HFFc6 (cell line): Measurements from ENCODE around the gene SVOP. TPM values are rescaled to one million over a fixed set of nuclear protein-coding genes. Genes with fewer than 3 reads are reported as not detected.

ENCODE experiments used
- DNase-seq: peaks from one replicate; pipeline ENCODE4 v3.0.0-alpha.2; 2018
- H3K27ac Mint-ChIP-seq: 2 replicates; pipeline ENCODE4 v1.8.0; 2020; ENCODE audit warnings: mild to moderate bottlenecking, mixed read lengths
- H3K27me3 Mint-ChIP-seq: 2 replicates; pipeline ENCODE4 v1.8.0; 2021; ENCODE audit warnings: mild to moderate bottlenecking, moderate library complexity, mixed read lengths; ENCODE audit not compliant: insufficient read depth
- H3K36me3 Mint-ChIP-seq: 2 replicates; pipeline ENCODE4 v1.8.0; 2021; ENCODE audit warnings: low read depth, mixed read lengths
- H3K4me1 Mint-ChIP-seq: 2 replicates; pipeline ENCODE4 v1.8.0; 2020; ENCODE audit warnings: low read depth, mixed read lengths
- H3K4me3 Mint-ChIP-seq: 2 replicates; pipeline ENCODE4 v1.8.0; 2020; ENCODE audit warnings: mild to moderate bottlenecking, moderate library complexity, mixed read lengths
- H3K9me3 Mint-ChIP-seq: 2 replicates; pipeline ENCODE4 v1.8.0; 2020; ENCODE audit warnings: mild to moderate bottlenecking, mixed read lengths
- total RNA-seq, 6 experiments: library from RNA; stranded (reverse); fragmentation: NEBNext Ultra II Directional; extraction: Animal tissue kit (Norgen Biotek cat#: 25700); gene quantifications; 2 replicates in 1 of 6; 3 replicates in 5 of 6; pipeline ENCODE4 v1.2.3, GENCODE V29; 2021
- TF ChIP-seq, protein P1 (sequence below): fragments of 200-600 bp; sonication (generic); IDR thresholded peaks from 2 replicates; pipeline ENCODE4 v1.5.0; 2021; ENCODE audit warnings: antibody characterized with exemption, mild to moderate bottlenecking

Gene SVOP
- total RNA-seq, 6 experiments from 2014 or later = not detected

DNA sequence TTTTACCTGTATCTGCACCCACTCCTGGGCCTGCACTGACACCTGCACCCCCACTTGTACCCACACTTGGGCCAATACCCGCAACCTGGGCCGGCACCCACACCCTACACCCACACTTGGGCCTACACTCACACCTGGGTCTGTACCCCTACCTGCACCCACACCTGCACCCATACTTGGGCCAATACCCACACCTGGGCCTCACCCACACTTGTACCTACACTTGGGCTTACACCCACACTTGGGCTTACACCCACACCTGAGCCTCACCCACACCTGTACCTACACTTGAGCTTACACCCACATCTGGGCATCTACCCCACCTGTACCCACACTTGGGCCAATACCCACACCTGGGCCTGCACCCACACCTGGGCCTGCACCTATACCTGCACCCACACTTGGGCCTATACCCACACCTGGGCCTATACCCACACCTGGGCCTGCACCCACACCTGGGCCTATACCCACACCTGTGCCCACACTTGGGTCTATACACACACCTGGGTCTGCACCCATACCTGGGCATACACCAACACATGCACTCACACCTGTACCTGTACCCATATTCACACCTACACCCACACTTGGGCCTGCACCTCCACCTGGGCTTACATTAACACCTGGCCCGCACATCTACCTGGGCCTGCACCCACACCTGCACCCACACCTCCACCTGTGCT, 101.8 kb downstream of the SVOP start:
- DNase-seq = no peak
- H3K4me1 Mint-ChIP-seq = no peaks in the 10 kb centered on the region
- no peak overlapping the region for H3K4me3 Mint-ChIP-seq
- TF ChIP-seq, protein P1, sequence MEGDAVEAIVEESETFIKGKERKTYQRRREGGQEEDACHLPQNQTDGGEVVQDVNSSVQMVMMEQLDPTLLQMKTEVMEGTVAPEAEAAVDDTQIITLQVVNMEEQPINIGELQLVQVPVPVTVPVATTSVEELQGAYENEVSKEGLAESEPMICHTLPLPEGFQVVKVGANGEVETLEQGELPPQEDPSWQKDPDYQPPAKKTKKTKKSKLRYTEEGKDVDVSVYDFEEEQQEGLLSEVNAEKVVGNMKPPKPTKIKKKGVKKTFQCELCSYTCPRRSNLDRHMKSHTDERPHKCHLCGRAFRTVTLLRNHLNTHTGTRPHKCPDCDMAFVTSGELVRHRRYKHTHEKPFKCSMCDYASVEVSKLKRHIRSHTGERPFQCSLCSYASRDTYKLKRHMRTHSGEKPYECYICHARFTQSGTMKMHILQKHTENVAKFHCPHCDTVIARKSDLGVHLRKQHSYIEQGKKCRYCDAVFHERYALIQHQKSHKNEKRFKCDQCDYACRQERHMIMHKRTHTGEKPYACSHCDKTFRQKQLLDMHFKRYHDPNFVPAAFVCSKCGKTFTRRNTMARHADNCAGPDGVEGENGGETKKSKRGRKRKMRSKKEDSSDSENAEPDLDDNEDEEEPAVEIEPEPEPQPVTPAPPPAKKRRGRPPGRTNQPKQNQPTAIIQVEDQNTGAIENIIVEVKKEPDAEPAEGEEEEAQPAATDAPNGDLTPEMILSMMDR = no peak
- H3K9me3 Mint-ChIP-seq = no peaks in the 10 kb centered on the region
- H3K27me3 Mint-ChIP-seq = peaks cover 12% of the 10 kb centered on the region; the same call in 1 of the 2 replicates
- no peak overlapping the region for H3K27ac Mint-ChIP-seq
- no peaks in the 10 kb centered on the region for H3K36me3 Mint-ChIP-seq

DNA sequence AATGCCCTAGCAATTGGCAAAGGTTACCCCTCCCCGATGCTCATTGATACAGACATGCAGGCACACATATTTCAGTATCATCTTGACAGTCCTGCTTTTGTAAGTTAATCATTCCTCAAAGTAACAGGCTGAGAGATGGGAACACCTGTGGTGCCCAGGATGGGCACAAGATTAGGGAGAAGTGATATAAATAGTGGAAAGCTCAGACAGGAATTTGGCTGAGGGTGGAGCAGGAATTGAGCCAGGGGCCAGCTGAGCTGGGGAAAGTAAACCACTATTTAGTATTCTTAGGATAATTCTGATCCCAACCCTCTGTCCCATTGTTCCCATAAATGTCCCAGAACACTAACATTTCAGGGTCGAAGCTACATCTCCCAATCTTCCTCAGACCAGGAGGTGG, 102.7 kb downstream of the SVOP start:
- Mint-ChIP-seq H3K27ac (no peak overlapping the region), H3K27me3 (peaks cover 13% of the 10 kb centered on the region; the same call in 1 of the 2 replicates), H3K36me3 (no peaks in the 10 kb centered on the region), H3K4me1 (no peaks in the 10 kb centered on the region), H3K9me3 (no peaks in the 10 kb centered on the region), H3K4me3 (no peak overlapping the region)
- no peak for DNase-seq
- TF ChIP-seq, protein P1 = no peak

DNA sequence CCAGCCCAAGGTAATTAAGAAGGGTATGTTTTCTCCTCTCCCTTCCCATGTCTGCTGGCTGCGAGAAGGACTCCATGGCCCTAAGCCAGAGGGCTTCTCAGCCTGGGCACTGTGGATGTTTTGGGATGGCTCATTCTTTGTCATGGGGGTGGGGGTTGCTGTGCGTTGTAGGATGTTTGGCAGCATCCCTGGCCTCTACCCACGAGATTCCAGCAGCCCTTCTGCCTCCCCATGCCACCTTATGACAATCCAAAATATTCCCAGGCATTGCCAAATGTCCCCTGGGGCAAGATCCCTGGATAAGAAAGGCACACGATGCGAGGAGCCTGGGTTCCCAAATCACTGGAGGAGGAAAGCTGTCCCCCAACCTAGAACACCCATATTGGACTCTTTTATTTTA, 104.5 kb downstream of the SVOP start:
- H3K4me1 Mint-ChIP-seq = no peaks in the 10 kb centered on the region
- H3K4me3 Mint-ChIP-seq = no peak overlapping the region
- no peak for DNase-seq
- H3K9me3 Mint-ChIP-seq = no peaks in the 10 kb centered on the region
- TF ChIP-seq, protein P1 = no peak
- H3K27me3 Mint-ChIP-seq = peaks cover 14% of the 10 kb centered on the region
- no peaks in the 10 kb centered on the region for H3K36me3 Mint-ChIP-seq
- no peak overlapping the region for H3K27ac Mint-ChIP-seq

DNA sequence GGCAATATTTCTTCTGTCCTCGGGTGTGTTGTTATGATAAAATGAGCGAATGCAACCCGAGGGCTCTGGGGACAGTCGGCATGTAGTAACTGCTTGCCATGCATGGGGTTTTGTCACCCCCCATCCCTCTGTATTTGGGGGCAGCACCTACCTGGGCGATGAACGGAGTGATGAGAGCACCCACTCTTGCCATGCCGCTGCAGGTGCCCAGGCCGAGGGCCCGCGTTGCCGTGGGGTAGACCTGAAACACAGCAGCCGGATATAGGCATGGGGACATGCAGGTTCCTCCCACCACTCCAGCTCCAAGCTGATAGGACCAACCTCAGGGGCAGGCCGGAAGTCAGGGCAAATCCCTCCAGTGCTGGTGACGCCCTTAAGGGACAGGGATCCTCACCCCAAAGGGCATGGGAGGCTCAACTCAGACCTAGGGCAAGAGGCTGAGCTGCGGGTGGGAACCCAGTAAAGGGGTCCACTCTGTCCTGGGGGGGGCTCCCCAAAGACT, 105.2 kb downstream of the SVOP start:
- H3K36me3 Mint-ChIP-seq = no peaks in the 10 kb centered on the region
- H3K27ac Mint-ChIP-seq = no peak overlapping the region
- TF ChIP-seq, protein P1 = no peak
- H3K4me3 Mint-ChIP-seq = no peak overlapping the region
- no peak for DNase-seq
- peaks cover 14% of the 10 kb centered on the region for H3K27me3 Mint-ChIP-seq
- no peaks in the 10 kb centered on the region for H3K9me3 Mint-ChIP-seq
- H3K4me1 Mint-ChIP-seq = no peaks in the 10 kb centered on the region

DNA sequence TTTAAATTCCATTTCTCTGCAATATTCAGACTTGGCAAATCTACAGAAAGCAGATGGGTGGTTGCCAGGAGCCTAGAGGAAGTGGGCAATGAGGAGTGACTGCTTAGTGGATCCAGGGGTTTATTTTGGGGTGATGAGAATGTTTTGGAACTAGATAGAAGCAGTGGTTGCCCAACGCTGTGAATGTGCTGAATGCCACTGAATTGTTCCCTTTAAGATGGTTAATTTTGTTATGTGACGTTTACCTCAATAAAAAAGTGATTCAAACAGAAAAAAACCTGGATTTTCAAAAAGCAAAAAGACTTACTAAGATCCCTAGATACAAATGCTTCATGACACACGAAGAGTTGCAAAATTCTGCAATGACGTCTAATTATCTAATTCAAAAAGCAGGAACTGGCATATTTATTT, 106.7 kb downstream of the SVOP start:
- no peak overlapping the region for H3K27ac Mint-ChIP-seq
- no peak overlapping the region for H3K4me3 Mint-ChIP-seq
- TF ChIP-seq, protein P1 = no peak
- no peaks in the 10 kb centered on the region for H3K36me3 Mint-ChIP-seq
- no peak for DNase-seq
- H3K4me1 Mint-ChIP-seq = no peaks in the 10 kb centered on the region
- H3K27me3 Mint-ChIP-seq = peaks cover 21% of the 10 kb centered on the region
- no peaks in the 10 kb centered on the region for H3K9me3 Mint-ChIP-seq
